ENCODE data around the gene MSTO1.
"Not testable (repeated sequence)": the region's sequence is repeated elsewhere in the genome, so short reads cannot be mapped to it uniquely, and the experiment has no call there.

The MSTO1 gene

DNA sequence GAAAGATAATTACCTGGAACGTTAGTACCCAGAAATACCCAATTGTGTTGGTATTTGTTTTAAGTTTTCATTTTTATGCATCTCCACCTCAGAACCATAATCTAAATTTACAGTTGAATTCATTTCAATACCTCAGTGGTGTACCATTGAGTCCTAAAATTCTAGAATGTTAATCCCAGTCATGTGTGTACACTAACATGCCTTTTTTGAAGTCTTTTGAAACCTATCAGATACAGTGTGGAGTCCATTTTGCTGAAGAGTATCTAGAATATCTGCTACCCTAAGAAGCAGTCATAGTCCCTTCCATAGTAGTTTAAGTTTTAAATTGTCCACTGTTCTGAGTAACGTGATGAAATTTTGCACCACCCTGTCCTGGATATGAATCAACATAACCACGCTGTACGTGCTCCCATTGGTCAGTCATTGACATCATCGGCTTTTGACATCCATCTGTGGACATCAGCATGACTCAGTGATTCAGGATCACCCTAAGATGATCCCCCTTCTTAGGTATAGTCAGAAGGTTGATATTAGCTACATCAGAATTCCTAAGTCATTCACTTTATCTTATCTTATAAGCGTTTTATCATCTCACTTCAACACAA is 39.9 kb upstream of the MSTO1 start:
- Histone ChIP-seq H3K9me3 (ENCODE audit: low read length) (no peaks in the 10 kb centered on the region), H2AFZ (ENCODE audit: low read length) (no peak overlapping the region), H3K27ac (ENCODE audit: low read depth, low read length, poor library complexity, severe bottlenecking) (no peak overlapping the region), H3K4me2 (ENCODE audit: low read length) (no peak overlapping the region), H3K27me3 (ENCODE audit: insufficient read depth, low read length) (no peaks in the 10 kb centered on the region), H3K4me3 (ENCODE audit: low read depth, low read length, poor library complexity, severe bottlenecking) (no peak overlapping the region), H4K20me1 (ENCODE audit: insufficient read depth, low read length) (no peaks in the 10 kb centered on the region), H3K9me2 (ENCODE audit: low read depth, low read length) (no peaks in the 10 kb centered on the region), H3K36me3 (ENCODE audit: insufficient read depth, low read length) (peaks cover 56% of the 10 kb centered on the region), H3F3A (ENCODE audit: insufficient read depth, low read length) (no peaks in the 10 kb centered on the region), H3K9ac (ENCODE audit: low read length) (no peak overlapping the region), H3K79me2 (ENCODE audit: insufficient read depth, low read length) (peaks cover 56% of the 10 kb centered on the region), H3K4me1 (ENCODE audit: insufficient read depth, low read length, severe bottlenecking) (peaks cover 7% of the 10 kb centered on the region)
- TF ChIP-seq CTCF (IDR thresholded peaks at IDR 0.05; ENCODE audit: low read length) (no peak), EZH2 (IDR thresholded peaks at IDR 0.05; ENCODE audit: borderline replicate concordance, low read length) (no peak)

DNA sequence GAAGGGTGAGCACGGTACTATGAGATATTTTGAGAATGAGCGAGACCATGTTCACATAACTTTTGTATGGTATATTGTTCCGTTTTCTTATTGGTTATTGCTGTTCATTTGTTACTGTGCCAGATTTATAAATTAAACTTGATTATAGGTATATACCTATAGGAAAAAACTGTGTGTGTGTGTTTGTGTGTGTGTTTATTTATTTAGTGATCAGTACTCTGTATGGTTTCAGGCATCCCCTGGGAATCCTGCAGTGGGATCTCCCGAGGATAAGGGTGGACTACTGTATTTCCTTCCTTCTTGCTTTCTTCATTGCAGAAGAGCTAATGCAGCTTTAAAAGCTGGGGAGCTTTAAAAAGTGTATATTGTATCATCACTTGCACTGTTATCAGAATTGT is 39.4 kb upstream of the MSTO1 start:
- H4K20me1 ChIP-seq (ENCODE audit: insufficient read depth, low read length): no peaks in the 10 kb centered on the region
- H3K27me3 ChIP-seq (ENCODE audit: insufficient read depth, low read length): no peaks in the 10 kb centered on the region
- H3K27ac ChIP-seq (ENCODE audit: low read depth, low read length, poor library complexity, severe bottlenecking): no peak overlapping the region
- no peaks in the 10 kb centered on the region for H3K9me2 ChIP-seq (ENCODE audit: low read depth, low read length)
- H3K9me3 ChIP-seq (ENCODE audit: low read length): no peaks in the 10 kb centered on the region
- H3K36me3 ChIP-seq (ENCODE audit: insufficient read depth, low read length): peaks cover 53% of the 10 kb centered on the region
- H2AFZ ChIP-seq (ENCODE audit: low read length): no peak overlapping the region
- H3K9ac ChIP-seq (ENCODE audit: low read length): no peak overlapping the region
- no peak overlapping the region for H3K4me3 ChIP-seq (ENCODE audit: low read depth, low read length, poor library complexity, severe bottlenecking)
- no peak overlapping the region for H3K4me2 ChIP-seq (ENCODE audit: low read length)
- no peak for TF ChIP-seq EZH2 (IDR thresholded peaks at IDR 0.05; ENCODE audit: borderline replicate concordance, low read length)
- TF ChIP-seq CTCF (IDR thresholded peaks at IDR 0.05; ENCODE audit: low read length): no peak
- peaks cover 2% of the 10 kb centered on the region for H3K4me1 ChIP-seq (ENCODE audit: insufficient read depth, low read length, severe bottlenecking)
- H3K79me2 ChIP-seq (ENCODE audit: insufficient read depth, low read length): peaks cover 51% of the 10 kb centered on the region
- H3F3A ChIP-seq (ENCODE audit: insufficient read depth, low read length): no peaks in the 10 kb centered on the region

- Histone ChIP-seq H3K9ac (ENCODE audit: low read length) (no peak overlapping the region), H4K20me1 (ENCODE audit: insufficient read depth, low read length) (no peaks in the 10 kb centered on the region), H3K27ac (ENCODE audit: low read depth, low read length, poor library complexity, severe bottlenecking) (no peak overlapping the region), H2AFZ (ENCODE audit: low read length) (no peak overlapping the region), H3K4me1 (ENCODE audit: insufficient read depth, low read length, severe bottlenecking) (no peaks in the 10 kb centered on the region), H3F3A (ENCODE audit: insufficient read depth, low read length) (no peaks in the 10 kb centered on the region), H3K36me3 (ENCODE audit: insufficient read depth, low read length) (peaks cover 29% of the 10 kb centered on the region), H3K4me3 (ENCODE audit: low read depth, low read length, poor library complexity, severe bottlenecking) (no peak overlapping the region), H3K4me2 (ENCODE audit: low read length) (no peak overlapping the region), H3K27me3 (ENCODE audit: insufficient read depth, low read length) (no peaks in the 10 kb centered on the region), H3K79me2 (ENCODE audit: insufficient read depth, low read length) (peaks cover 28% of the 10 kb centered on the region), H3K9me3 (ENCODE audit: low read length) (no peaks in the 10 kb centered on the region), H3K9me2 (ENCODE audit: low read depth, low read length) (no peaks in the 10 kb centered on the region)
- TF ChIP-seq EZH2 (IDR thresholded peaks at IDR 0.05; ENCODE audit: borderline replicate concordance, low read length): no peak
- no peak for TF ChIP-seq CTCF (IDR thresholded peaks at IDR 0.05; ENCODE audit: low read length)
These were observed 35.9 kb upstream of the MSTO1 start for GRCh38 chr1:155574077-155574476.

- H3F3A ChIP-seq (ENCODE audit: insufficient read depth, low read length); H3K9ac ChIP-seq (ENCODE audit: low read length); H3K4me2 ChIP-seq (ENCODE audit: low read length); H3K9me2 ChIP-seq (ENCODE audit: low read depth, low read length); H3K27ac ChIP-seq (ENCODE audit: low read depth, low read length, poor library complexity, severe bottlenecking); H3K4me3 ChIP-seq (ENCODE audit: low read depth, low read length, poor library complexity, severe bottlenecking); H3K9me3 ChIP-seq (ENCODE audit: low read length); H3K27me3 ChIP-seq (ENCODE audit: insufficient read depth, low read length); H4K20me1 ChIP-seq (ENCODE audit: insufficient read depth, low read length); H2AFZ ChIP-seq (ENCODE audit: low read length); H3K4me1 ChIP-seq (ENCODE audit: insufficient read depth, low read length, severe bottlenecking): not testable (repeated sequence)
- peaks cover 17% of the 10 kb centered on the region for H3K36me3 ChIP-seq (ENCODE audit: insufficient read depth, low read length)
- peaks cover 16% of the 10 kb centered on the region for H3K79me2 ChIP-seq (ENCODE audit: insufficient read depth, low read length)
These were observed 34.4 kb upstream of the MSTO1 start for GRCh38 chr1:155575608-155576007.

GRCh38 chr1:155583846-155584245 is 26.2 kb upstream of the MSTO1 start:
- peaks cover 10% of the 10 kb centered on the region; the same call in 1 of the 2 replicates for H3K79me2 ChIP-seq (ENCODE audit: insufficient read depth, low read length)

More at GRCh38 chr1:155583846-155584245, 26.2 kb upstream of the MSTO1 start:
- H3K9me2 ChIP-seq (ENCODE audit: low read depth, low read length); H3K36me3 ChIP-seq (ENCODE audit: insufficient read depth, low read length); H3K9ac ChIP-seq (ENCODE audit: low read length); H3K27ac ChIP-seq (ENCODE audit: low read depth, low read length, poor library complexity, severe bottlenecking); H3K4me1 ChIP-seq (ENCODE audit: insufficient read depth, low read length, severe bottlenecking); H4K20me1 ChIP-seq (ENCODE audit: insufficient read depth, low read length); H3K4me2 ChIP-seq (ENCODE audit: low read length); H3K4me3 ChIP-seq (ENCODE audit: low read depth, low read length, poor library complexity, severe bottlenecking); H3F3A ChIP-seq (ENCODE audit: insufficient read depth, low read length); H3K9me3 ChIP-seq (ENCODE audit: low read length); H2AFZ ChIP-seq (ENCODE audit: low read length); H3K27me3 ChIP-seq (ENCODE audit: insufficient read depth, low read length): not testable (repeated sequence)
